ENCODE results near the gene FNDC3B.

Gene FNDC3B

DNA sequence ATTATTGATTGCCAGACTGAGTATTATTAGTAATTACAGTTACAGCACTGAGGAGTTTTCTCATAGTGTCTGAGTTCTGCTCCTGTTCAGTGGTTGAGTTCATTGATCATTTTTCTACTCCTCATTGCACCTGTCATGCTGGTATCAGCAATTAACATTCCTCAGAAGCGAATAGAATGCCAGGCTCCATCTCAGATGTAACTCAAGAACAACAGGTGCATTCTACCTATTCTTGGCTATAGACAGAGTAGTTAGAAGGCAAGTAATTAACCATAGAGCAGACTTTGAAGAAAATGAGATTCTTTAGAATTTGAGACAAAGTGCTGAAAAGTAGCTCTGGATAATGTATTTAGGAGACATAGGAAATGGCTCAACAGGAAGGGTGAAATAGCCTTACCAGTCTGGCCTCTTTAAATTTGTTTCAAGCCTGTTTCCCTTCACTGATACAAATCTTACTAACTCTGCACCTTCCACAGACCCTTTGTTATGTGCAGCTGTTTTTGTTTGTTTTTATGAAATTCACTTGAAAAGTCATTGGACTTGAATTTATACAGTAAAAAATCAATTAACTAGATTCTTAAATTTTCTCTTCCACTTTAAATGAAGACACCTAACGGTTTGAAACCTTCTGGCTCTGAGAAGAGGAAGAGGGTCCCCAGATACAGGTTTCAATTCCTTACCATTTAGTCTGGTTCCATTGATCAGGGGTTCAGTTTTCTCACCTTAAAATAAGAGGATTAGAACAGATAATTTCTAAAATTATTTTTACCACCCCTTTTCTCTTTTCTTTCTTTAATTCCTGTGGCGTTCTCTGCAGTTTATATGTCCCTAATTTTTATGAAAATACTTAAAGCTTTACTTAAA lies 109.6 kb downstream of the FNDC3B start:
- no peak for DNase-seq (ENCODE audit: low read depth, low spot score)

DNA sequence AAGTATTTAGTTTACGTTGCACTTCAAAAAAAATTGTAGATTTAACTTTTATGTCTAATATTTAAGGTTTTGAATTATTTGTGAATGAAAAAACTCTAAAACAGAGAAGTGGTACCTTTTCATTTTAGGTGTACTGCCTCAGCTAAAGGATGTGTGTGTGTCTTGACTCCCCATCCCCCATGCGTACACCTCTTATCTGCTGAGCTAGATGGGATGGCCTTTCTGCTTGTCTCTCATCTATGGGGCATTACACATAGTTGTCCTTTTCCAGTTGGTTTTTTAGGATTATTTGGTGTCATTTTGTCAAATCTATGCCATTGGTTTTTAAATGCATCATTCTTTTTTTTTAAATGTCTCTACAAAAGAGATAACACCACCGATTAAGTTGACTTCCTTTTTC lies 110.9 kb downstream of the FNDC3B start:
- no peak for DNase-seq (ENCODE audit: low read depth, low spot score)

DNA sequence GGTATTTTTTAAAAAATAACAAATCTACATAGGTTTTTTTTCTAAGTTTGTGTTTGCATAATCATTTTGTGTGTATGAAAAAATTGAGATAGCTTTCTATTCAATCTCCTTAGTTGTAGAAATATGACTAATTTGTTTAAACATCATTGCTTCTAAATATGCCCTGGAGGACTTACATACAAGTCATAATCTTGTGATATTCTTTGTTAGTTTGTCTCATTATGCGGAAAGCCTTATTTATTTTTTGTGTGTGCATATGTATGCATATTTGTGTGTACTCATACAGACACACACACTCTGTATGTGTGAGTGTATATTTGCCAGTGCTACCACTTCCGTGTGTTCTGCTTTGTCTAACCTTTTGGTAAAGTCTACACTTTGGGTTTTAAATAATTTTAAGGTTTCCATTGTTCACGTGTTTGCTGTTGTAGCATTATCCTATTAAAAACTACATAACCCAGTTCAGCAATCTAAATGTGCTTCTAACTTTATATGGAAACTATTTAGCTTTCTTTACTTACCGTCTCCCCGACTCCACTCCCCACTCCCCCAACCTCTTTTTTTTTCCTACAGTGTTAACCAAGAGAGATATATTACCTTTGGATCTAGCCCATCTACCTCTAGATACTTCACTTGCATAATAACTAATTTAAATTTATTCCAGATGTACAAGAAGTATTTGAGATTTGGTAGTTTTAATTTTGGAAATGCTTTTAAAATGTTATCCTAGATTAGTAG lies 111.7 kb downstream of the FNDC3B start:
- no peak for DNase-seq (ENCODE audit: low read depth, low spot score)

DNA sequence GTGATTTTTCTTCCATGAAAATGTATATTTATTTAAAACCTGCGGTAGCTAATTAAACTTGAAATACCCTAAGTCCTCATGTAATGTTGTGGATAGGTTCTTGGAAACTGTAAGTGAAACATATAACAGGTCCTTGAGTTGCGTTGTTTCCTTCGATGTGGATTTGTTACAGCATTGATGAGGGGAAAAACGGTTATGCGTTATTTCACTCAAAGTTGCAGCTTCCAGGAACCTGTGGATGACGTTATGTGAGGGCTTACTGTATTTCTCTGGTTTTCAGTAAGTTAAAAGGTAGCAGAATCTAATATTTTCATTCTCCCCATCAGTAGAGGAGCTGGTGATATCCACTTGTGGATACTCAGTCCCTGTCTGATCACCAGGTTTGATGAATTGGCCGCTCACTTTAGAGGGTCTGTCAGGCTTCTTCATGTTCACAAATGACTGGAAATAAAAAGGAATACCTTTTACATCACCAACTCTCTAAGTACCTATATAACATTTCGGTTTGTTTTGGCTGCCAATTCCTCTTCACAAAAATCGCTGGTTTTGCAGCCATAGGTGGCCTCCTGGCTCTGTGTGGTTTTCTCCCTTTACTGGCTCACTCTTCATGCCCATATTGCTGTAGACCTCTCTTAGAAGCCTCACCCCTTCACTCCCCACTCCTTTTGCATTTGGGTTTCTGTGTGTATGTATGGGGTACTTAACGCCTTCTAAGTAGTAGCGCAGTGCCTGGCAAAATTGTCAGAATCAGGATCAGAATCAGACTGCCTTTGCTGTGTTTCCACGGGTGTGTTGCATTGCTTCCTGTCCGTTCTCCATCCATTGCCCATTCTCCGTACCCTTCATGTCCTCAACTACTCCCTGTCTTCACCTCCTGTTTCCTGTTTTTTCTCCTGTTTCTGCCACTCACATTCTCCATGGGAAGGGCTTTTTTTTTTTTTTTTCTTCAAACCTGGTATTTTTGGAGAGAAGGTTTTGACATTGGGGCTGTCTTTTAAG lies 112.6 kb downstream of the FNDC3B start:
- DNase-seq (ENCODE audit: low read depth, low spot score), result no peak

DNA sequence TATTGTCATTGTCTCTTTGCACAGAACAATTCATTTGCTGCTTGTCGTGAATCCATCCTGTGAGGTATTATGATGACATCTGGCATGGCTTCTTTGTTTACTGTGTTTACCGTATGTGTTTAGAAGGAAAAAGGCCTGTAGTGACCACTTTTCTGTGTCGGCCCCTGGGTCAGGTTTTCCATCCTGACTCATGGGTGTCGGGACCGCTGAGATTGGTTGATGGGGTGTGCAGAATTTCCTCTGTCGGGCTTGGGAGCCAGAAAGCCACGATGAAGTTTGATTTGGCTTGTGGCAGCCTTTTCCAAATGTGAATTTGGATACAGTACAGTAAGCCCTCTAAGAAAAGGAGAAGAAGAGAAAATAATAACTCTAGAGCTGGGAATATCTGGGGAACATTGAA lies 113.5 kb downstream of the FNDC3B start:
- DNase-seq (ENCODE audit: low read depth, low spot score), result no peak

DNA sequence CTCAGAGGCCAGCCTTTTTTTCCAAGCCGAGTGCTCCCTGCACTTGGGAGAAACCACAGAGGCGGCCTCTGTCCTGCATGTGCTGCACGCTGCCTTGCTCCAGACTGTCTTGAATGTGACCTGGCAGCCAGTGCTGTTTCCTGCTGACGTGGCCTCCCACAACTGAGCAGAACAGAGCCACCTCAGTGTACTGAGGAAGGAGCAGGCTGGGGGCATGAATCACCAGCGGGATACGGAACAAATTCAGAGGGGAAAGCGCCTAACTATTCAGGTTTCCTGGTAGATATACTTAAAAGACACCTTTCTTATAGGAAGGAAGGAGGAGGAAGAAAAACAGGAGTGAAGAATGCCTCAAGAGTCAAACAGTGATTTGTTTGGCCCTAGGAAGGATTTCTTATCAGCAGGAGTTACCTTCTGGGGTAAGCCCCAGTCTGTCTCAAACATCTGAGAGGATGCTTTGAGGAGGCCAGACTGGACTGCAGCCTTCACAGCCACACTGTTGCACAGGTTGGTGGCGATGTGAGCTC lies 114.0 kb downstream of the FNDC3B start:
- no peak for DNase-seq (ENCODE audit: low read depth, low spot score)

DNA sequence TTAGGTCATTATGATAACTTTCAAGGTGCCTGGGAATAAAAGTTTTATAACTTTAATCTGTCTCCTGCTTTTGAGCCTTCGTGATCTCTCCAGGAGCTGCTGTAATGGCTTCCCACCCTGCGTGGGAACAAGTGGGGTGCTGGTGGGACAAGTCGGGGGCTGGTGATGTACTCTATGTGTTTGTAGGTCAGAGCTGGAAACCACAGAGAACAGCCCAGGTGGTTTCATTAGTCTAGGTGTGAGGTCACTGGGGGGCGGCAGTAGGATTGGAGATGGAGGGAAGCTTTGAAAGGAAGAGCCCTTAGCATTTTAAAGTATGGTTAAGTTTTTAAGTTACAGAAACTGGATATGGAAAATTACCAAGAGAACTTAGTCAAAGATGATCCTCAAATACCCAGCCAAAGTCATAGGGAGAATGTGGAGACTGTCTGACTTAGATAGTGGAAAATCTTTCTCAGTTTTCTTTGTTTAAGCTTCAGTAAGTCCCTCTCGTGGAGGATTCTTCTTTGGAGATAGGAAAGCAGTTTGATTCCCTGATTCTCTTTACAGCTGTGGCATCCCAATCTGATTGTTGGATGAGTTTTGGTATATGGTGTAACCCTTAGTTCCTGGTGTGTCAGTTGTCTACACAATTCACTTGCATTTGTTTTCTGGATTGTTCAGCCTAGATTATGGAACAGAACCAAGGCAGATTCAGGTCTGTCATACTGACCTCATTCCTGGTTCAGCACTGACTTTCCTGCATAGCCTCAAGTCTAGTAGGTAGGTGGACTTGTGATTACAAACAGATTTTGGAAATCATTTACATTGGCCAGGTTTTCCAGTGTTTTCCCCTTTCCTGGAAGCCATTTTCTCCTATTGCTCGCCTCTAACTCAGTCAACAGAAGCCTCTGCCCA lies 115.6 kb downstream of the FNDC3B start:
- DNase-seq (ENCODE audit: low read depth, low spot score), result no peak

DNA sequence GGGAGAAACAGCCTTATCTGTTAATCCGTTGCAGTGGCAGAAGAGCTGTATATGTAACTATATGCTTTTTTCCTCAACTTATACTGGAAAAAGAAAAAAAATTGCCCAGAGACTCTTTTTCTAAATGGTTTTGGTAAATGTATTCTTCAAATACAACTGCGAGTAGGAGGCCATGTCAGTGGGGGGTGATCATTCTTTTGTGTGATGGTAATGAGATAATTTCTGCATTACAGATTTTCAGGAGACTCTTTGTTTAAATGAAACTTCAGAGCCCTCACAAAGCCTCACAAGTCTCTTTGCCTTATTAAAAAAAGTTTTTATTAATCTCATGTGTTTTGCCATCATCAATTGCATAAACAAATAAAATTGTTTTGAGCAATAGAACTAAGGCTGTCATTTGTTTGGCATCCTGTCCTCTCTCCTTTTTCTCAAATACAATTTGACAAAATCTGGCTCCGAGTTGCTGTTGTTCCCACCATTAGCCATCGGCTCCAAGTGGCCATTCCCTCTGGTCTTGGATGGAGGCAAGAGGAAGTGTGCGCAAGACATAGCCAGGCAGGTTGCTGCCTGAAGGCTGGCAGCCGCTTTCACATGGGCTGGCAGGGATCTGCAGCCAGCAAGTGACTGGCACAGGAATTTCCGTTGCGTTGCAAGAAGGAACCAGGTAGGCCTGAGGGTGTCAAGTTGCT lies 116.7 kb downstream of the FNDC3B start:
- no peak for DNase-seq (ENCODE audit: low read depth, low spot score)

DNA sequence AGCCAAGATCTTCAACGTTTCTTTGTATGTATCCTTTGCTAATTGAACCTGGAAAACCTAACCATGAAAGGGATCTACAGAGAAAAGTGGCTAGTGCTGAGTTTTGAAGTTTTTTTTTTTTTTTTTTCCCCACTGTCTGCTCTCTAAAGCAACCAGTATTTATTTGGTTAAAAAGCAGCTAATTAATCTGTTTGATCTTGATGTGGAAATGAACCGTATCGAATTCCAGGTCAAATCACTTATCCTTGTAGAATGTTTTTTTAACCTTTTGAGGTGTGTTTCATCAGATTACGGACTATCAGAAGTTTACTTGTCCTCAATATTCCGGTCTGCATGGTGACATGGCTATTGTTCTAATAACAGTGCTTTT lies 117.2 kb downstream of the FNDC3B start:
- DNase-seq (ENCODE audit: low read depth, low spot score), result no peak

DNA sequence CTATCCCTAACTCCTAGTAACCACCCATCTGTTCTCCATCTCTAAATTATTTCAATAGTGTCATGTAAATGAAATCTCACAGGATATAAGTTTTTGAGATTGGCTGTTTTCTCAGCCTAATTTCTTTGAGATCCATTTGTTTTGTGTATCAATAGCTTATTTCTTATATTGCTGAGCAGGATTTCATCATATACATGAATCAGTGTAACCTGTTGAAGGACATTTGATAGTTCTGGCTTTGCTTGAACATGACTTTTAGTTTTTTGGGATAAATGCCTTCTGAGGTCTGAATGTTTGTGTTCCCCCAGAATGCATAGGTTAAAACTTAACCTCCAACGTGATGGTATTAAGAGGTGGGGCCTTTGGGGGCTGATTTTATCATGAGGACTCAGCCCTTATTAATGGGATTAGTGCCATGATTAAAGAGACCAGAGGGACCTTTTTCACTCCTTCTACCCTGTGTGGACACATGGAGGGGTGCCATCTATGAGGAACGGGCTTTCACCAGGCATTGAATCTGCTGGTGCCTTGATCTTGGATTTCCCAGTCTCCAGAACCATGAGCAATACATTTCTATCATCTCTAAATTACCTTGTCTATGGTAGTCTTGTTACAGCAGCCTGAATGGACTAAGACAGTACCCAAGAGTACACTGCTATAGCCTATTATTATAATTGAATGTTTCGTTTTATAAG lies 118.3 kb downstream of the FNDC3B start:
- no peak for DNase-seq (ENCODE audit: low read depth, low spot score)

DNA sequence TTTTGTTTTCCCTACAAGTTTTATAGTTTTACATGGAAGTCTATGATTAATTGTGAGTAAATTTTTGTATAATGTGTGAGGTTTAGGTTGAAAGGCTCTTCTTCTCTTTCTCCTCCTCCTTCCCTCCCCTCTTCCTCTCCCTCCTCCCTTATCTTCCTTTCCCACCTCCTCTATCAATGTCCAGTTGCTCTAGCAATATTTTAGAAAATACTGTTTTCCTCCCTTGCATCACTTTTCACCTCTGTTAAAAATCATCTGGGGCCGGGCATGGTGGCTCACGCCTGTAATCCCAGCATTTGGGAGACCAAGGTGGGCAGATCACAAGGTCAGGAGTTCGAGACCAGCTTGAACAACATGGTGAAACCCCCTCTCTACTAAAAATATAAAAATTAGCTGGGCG lies 119.4 kb downstream of the FNDC3B start:
- DNase-seq (ENCODE audit: low read depth, low spot score), result no peak

DNA sequence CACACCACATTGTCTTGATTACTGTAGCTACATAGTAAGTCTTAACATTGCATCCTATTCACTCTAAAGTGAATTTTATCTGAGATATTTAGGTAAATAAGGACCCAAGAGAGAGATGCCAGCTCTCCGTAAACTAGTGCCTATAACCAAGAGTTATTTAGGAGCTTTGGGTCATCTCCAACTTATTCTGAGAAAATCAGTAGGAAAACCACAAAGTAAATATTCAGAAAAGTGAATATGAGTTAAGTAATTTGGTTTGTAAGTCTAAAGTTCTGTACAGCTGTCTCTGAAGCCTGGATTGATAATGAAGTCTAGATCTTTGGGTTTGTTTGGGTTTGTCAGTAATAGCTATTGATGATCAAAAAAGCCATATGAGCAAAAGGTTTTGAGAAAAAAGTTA lies 120.0 kb downstream of the FNDC3B start:
- DNase-seq (ENCODE audit: low read depth, low spot score), result no peak

DNA sequence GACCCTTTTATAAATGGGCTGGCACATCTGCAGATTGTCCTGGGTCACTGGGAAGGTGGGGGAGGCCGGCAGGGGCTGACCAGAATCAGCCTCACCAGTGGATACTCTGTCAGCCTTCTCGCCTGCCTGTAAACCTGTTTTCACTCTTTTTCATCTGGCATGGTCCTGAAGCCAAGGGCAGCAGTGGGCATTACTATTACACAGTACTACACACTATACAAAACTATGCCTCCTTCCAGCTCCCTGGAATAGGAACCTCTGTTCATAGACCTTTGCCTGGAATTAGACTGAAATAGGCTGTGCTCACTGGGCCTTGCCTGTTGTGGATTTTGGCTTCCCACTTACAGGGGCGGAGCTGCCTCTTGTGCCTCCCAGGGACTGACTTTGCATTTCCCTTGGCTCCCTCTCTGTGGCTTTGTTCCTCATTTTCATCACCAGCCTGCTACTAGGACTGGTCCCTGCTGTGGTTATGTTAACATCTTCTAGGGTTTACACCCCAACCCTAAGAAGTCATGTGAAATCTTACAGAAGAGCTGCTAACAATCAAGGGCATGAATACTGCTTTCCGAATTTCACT lies 120.7 kb downstream of the FNDC3B start:
- no peak for DNase-seq (ENCODE audit: low read depth, low spot score)

DNA sequence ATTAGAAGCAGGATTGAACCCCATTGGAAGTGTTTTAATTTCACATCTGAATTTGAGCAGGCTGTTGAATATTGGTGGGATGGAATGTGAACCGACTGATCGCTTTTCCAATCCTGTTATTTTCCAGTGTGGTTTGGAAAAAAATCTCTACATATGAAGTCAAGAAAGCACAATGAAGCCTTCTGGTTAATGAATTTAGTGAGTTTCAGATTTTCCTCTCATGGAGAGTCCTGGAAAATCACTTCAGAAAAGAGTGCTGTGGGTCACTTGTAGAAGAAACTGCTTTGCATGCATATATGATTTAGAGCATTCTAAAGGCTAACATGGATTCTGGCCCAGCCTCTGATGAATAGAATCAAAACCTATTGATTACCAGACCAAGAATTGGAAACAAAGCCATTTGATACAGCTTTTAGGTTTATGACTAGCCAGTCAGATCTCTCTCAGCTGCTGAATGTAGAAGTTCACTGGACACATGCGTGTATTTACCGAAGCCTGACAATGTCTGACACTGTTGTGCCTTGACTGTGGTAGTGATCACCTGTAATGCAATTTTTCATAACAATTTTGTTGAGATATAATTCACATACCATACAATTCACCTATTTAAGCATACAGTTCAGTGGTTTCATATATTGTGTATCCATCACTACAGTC lies 121.9 kb downstream of the FNDC3B start:
- DNase-seq (ENCODE audit: low read depth, low spot score), result no peak

DNA sequence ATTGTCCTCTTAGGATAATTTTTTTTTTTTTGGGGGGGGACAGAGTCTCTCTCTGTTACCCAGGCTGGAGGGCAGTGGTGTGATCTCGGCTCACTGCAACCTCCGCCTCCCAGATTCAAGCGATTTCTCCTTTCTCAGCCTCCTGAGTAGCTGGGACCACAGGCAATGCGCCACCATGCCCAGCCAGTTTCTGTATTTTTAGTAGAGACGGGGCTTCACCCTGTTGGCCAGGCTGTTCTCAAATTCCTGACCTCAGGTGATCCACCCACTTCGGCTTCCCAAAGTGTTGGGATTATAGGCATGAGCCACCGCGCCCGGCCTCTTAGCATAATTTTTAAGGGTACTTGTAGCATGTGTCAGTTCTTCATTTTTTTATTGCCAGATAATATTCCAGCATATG lies 122.6 kb downstream of the FNDC3B start:
- DNase-seq (ENCODE audit: low read depth, low spot score), result no peak

DNA sequence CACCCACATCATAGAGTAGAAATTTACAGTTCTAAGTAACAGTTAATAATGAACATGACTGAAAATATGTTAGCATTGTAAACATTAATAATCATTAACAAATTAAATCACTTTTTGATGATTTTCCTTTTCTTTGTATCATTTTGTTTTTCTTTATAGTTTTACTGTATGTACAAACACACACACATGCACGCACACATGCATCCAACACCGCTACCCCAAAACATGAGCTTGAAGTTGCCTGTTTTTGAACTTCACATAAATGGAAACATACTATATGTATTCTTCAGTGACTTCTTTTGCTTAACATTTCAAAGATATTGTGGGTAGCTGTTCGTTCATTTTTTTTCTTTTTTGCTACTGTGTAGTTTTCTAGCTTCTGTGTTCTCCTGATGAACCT lies 123.9 kb downstream of the FNDC3B start:
- DNase-seq (ENCODE audit: low read depth, low spot score), result no peak

DNA sequence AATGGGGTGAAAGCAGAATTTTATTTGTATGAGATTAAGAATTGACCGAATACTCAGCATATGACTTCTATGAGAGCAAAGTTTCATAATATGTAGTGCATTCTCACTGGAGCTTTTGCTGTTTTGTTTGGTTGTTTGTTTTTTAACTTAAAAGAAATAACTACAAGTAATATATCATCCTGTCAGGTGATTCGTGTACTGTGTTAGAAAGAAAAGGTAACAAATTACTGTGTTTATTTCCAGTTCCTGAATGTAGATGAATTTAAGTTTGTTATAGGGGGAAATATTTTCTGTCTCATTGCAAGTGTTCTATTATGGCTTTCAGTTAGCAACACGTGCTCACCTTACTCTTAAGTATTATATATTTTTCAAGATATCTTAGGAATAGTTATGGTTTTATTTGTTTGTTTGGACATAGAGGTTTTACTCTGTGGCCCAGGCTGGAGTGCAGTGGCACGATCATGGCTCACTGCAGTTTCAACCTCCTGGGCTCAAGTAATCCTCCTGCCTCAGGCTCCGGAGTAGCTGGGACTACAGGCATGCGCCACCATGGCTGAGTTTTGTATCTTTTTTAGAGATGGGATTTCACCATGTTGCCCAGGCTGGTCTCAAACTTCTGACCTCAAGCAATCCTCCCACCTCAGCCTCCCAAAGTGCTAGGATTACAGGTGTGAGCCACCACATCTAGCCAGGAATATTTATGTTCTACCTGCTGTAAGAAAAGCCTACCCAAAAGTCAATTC lies 125.4 kb downstream of the FNDC3B start:
- no peak for DNase-seq (ENCODE audit: low read depth, low spot score)

DNA sequence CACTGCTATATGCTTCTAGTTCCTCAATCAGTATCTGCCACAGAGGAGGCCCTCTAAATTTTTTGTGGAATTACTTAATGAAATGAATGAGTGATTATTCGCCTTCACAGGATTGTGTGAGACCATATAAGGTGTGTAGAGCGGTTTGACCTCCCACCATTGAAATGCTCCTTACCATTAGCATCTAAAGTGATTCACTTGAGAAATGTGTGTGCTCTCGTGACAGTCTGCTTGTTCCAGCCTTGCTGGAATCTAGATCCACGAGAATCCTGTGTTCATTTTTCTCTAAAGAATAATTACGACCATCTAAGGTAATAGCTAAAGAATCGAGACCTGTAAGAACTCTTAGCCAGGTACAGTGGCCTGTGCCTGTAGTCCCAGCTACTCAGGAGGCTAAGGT lies 126.9 kb downstream of the FNDC3B start:
- DNase-seq (ENCODE audit: low read depth, low spot score), result no peak
